K562 (cell line): ENCODE data around the gene TM9SF3.

ENCODE experiments used
- SMAD4 ChIP-seq: fragments of 250-450 bp; sonication (Bioruptor Pico); conservative IDR thresholded peaks from 2 replicates; pipeline ENCODE4 v1.8.0; 2021; ENCODE audit warnings: inconsistent platforms, mild to moderate bottlenecking, moderate library complexity
- TAL1 ChIP-seq: fragments of 450-650 bp; IDR thresholded peaks from 2 replicates; pipeline ENCODE4 v1.6.1; 2016; ENCODE audit warnings: mild to moderate bottlenecking

GRCh38 chr10:96541921-96542320, 44.9 kb downstream of the TM9SF3 start:
- TF ChIP-seq TAL1: no peak
- no peak for TF ChIP-seq SMAD4 (CRISPR knock-in tag)
